ENCODE measurements around the gene PRMT7.

Gene PRMT7

GRCh38 chr16:68376590-68376989 is 65.8 kb downstream of the PRMT7 start:
- no peak for DNase-seq (ENCODE audit: low read depth, low spot score)

DNA sequence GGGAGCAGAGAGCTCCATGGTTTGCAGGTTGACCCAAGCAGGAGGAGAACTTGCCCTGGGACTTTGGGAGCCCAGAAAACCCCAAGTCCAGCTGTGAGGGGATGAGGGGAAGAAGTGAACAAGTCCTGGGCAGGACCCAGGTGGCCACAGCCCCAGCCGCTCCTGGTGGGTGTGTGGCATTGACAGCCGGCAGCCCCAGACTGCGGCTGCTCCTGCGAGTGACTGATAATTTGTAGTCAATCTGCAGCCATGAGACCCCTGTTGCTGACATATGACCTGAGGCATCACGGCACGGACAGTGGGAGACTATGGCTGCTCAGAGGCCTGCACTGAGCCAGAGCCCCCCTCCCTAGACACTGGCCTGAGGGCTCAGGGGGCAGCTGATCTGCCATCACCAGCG is 66.4 kb downstream of the PRMT7 start:
- DNase-seq (ENCODE audit: low read depth, low spot score): no peak

DNA sequence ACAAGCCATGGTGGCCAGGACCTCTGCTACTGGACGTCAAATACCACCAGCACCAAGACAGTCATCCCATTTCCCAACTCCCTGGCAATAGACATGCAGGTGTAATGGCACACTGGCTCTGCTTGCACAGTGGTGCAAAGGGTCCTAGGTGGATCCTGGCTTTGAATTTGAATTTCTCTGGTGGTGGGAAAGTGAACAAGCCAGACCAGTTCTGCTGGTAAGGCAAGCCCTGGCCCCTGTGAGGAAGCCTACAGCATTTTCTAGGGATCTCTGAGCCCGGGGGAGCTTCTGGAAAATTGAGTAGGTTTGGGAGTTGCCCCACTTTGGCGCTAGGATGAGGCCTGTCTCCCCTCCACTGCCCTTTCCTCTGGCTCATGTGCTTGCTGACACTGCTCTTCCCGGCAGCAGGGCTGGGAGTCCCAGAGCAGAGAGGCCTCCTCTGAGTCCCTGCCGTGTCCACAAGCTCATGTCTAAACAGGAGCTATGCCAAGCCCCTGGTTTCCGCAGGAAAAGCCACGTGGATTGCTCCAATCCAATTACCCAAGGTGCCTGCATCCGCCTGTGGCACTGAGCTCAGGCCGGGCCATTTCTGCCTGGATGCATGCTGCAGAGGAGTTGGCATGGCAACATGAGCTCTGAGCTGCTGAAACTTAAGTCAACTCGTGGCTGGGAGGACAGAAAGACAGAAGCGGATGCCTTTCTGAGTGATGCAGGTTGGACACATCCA is 67.0 kb downstream of the PRMT7 start:
- DNase-seq (ENCODE audit: low read depth, low spot score): no peak

DNA sequence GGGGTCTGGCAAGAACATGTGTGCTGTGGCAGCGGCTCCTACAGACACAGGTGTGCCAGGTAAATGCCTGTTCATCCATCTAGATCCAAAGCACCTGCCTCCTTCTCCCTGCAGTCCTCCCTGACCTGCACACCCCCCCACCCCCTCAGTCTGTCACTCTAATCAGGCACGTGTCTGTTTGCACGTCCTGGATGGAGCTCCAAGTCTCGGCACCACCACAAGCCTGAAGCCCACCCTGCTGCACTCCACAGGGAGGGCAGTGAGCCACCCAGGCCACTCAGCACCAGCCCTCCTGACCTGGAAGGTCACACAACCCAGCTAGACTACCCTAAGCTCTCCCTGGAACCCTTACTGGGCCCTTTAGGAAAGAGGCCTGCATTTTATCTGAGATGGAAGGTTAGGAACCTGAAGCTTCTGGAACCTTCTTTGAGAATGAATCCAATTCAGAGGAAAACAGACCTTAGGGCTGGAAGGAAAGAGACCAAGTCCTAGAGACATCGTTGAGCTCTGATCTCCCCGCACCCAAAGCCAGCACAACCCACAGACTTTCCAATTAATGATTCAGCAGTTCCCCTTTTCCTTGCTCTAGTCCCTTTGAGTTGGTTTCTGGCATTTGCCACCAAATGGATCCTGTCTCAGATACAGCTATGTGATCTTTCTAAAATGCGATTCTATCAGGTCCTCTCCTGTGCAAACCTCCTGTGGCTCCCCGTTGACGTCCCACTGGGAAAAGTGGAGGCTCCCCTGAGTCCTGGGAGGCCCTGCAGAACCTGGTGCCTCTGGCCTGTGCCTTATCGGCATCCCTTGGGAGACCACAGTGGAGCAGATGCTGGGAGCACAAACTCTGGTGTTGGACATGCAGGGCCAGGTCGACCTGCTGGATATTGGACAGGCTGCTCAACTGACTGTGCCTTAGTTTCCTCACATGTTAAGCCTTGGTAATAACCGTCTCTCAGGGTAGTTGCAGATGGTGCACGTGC is 67.9 kb downstream of the PRMT7 start:
- no peak for DNase-seq (ENCODE audit: low read depth, low spot score)

DNA sequence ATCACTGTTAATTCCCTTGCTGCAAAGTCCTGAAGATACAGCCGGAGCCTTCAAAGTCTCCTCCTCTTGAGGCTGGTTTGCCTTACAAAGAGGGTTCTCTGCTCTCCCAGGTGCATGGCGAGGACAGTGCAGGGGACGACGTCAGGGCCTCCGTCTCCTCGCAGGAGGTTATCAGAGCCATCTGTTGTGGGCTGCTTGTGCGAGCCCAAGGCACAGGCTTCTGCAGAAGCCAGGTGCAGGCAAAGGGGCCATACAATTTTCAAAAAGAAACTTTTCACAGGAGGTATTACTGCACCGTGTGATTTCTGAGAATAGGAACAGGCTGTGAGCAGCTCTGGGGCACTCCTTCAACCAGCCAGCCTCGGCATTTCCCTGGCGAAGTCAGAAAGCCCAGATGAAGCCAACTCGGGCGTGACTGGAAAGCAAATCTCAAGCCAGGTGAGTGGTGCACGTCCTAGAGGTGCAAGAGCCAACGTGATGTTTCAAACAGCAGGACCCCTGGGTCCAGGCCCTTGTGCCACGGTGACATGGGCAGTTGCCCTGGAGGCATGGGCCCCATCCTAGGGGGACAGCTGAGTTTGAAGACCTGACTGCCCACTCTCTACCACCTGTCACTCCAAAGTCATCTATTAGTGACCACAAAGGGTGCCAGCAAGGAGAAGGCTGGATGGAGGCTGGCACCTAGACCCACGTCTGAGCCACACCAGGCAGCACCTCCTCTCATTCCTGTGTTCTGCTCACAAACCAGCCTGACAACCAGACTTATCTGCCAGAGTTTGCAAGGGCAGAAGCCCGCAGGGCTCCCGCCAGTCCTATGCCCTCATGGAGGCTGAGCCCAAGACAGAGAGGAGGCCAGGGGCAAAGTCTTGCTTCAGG is 68.9 kb downstream of the PRMT7 start:
- no peak for DNase-seq (ENCODE audit: low read depth, low spot score)

DNA sequence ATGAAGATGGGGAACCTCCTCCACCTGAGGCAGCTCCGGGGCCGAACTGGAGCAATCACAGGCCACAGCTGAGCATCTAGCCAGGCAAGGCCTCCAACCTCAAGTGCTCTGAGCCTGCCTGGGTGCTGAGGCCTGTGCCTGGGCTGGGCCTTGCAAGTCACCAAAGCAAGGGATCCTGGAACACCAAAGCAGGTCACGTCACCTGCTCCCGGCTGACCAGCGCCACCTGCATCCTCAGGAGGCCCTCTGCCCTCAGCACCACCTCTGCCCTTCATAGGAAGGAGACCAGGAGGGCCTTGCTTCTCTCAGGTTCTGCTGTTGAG is 69.5 kb downstream of the PRMT7 start:
- no peak for DNase-seq (ENCODE audit: low read depth, low spot score)

DNA sequence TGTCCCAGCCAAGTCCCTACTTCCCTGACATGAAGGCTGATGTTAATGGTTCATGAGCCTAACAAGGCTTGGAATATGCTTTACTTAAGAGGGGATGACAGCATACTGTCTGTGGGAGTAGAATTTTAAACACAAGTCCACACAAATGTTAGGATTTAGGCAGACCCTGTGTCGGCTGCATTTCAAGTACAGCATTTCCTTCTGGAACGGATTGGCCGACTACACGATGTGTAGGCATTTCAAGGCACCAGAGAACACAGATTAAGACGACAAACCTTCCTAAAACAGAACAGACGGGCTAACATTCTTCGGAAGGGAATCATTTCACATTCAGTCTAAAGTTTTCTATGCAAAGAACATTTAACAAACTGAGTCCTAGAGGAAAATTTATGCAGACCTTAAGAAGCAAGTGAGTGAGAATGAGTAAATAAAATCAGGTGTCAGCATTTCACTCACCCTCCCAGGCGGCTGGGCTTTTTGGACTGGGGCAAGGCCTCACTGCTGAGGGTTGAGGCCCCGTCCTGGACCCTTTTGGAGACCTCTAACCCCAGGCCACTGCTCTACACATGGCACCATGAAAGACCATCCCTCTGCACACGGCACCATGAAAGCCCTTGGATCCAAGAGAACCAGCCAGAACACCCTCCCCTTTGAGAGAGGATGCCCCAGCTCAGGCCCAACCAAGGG is 70.0 kb downstream of the PRMT7 start:
- no peak for DNase-seq (ENCODE audit: low read depth, low spot score)

DNA sequence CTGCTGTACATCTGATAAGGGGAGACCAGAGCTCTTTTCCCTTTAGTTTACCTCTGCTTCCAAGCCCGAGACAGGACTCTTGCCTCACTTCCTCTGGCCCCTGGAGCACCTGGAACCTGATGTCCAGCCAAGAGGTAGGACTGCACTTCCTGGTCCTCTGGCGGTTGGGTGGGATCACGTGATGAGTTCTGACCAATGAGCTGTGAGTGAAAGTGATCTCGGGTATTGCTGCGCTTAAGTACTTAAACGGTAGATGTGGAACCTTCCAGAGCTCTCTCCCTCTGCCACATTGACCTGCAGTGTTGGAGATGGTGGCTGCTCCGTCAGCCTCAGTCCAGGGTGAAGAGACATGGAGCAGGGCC is 70.5 kb downstream of the PRMT7 start:
- no peak for DNase-seq (ENCODE audit: low read depth, low spot score)

DNA sequence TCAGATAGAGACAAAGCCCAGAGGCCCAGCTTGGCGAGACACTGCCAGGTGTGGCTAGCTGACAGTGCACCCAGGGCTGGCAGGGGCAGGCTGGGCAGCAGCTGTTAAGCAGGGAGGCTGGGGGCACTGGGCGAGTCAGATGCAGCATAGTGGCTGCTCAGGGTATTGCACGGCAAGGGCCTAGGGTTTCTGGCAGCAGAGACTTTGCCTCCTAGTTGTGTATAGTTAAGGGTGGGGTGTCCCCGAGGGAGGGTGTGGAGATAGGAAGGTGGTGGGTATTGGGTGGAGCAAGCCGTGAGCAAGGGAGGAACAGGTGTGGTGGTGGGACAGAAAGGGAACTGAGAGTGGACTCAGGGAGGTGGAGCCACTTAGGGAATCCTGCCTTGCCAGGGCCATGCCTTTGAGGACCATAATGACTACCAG is 71.5 kb downstream of the PRMT7 start:
- DNase-seq (ENCODE audit: low read depth, low spot score): no peak

DNA sequence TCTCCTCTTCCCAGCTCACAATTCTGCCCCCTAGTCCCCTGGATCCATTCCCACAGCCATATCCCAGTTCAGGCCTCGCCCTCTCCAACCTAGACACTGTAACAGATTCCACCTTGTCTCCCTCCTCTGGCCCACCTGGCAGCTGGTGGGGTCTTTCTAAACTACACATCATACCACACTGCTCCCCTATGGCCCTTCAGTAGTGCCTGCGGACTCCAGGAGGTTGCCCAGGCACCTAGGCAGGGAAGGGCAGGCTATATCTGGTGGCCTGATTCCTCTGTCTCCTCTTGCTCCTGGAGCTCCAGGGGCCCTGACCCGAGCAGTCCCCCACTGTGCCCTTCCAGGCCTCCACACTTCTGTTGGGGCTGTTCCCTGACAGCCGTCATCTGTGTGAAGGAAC is 73.0 kb downstream of the PRMT7 start:
- no peak for DNase-seq (ENCODE audit: low read depth, low spot score)

GRCh38 chr16:68384288-68385161 is 73.7 kb downstream of the PRMT7 start:
- no peak for DNase-seq (ENCODE audit: low read depth, low spot score)

- no peak for DNase-seq (ENCODE audit: low read depth, low spot score)
Observed at GRCh38 chr16:68385371-68385770, 74.6 kb downstream of the PRMT7 start.

GRCh38 chr16:68386628-68387027 is 75.8 kb downstream of the PRMT7 start:
- no peak for DNase-seq (ENCODE audit: low read depth, low spot score)

DNA sequence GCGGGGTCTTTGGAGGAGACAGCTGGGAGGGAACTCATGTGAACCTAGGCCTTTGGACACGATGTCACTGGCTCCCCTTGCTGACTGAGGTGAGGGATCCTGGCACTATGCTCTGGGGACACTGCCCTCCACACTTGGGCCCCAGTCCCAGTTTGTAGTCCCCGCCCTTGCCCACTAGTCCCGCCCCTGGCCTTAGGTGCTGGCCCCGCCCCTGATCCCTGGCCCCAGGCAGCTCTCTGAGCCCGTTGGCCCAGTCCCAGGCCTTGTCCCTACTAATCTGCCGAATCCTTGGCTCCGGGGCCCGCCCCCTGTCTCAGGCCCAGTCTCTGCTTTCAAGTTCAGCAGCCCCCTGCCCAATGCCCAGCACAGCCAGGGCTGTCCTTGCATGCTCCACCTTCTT is 76.5 kb downstream of the PRMT7 start:
- DNase-seq (ENCODE audit: low read depth, low spot score): no peak

- DNase-seq (ENCODE audit: low read depth, low spot score): no peak
Observed at GRCh38 chr16:68388124-68388523, 77.3 kb downstream of the PRMT7 start.

GRCh38 chr16:68389006-68389405 is 78.2 kb downstream of the PRMT7 start:
- DNase-seq (ENCODE audit: low read depth, low spot score): no peak

DNA sequence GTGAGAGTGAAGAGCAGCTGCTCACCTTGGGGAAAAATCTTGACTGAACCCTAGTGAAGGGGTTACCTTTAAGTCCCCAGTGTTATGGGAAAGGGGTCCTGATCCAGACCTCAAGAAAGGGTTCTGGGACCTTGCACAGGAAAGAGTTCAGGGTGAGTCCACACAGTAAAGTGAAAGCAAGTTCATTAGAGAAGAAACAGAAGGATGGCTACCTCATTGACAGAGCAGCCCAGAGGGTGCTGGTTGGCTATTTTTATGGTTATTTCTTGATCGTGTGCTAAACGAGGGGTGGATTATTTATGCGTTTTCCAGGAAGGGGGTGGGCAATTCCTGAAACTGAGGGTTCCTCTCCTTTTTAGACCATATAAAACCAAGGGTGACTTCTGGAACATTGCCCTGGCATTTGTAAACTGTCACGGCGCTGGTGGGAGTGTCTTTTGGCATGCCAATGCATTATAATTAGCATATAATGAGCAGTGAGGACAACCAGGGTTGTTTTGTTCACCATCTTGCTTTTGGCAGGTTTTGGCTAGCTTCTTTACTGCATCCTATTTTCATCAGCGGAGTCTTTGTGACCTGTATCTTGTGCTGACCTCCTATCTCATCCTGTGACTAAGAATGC is 79.0 kb downstream of the PRMT7 start:
- DNase-seq (ENCODE audit: low read depth, low spot score): no peak

GRCh38 chr16:68393333-68393732 is 82.5 kb downstream of the PRMT7 start:
- DNase-seq (ENCODE audit: low read depth, low spot score): no peak

DNA sequence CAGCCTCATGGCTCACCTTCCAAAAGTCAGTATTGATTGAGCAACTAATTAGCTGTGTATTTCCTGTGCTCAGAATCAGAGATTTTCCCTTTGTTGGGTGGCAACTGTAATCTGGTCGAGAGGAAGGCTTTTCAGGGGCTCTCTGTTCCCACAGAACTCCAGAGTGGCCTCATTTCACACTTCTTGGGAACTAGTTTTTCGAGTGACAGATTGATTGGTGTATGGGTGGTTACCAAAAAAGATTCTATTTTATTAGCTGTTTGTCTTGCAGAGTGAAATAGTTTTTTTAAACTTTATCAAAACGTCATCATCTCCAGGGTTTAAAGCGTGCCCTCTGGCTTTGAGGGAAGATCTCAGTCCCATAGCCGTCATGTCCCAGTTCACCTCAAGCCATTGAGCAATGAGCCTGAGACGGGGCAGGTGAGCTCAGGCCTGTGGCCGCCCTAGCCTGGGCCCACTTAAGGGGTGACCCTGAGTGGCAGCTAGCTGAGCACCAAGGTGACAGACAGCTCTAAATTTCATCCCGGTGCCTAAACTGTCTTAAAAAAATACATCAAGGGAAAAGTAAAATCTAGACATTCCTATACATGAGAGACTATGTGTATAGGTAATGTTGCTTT is 84.5 kb downstream of the PRMT7 start:
- no peak for DNase-seq (ENCODE audit: low read depth, low spot score)

DNA sequence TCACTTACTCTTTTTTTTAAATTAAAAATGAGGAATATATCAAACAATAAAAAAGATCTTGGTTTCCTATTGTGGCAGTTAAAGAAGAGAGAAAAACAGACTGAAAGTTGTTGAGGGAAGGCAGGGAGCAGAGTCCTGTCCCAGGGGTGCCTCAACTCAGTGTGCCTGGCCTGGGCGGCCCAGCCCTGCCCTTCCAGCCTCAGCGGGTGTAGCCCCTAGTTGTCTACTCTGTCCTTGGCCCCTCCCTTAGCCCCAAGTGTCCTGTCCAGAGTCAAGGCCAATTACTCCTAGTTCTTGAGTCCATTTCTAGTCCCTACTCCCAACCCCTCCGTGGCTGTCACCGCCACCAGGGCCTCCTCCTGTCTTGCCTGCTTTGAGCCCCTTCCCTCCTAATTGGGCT is 85.0 kb downstream of the PRMT7 start:
- no peak for DNase-seq (ENCODE audit: low read depth, low spot score)

Data from activated naive CD8-positive, alpha-beta T cell treated with anti-CD3 and anti-CD28 coated beads, Interleukin-2, amount 50 U/mL, for 16 hours (primary cell).